Measurements from ENCODE around the gene YRDC. TPM values are rescaled to one million over a fixed set of nuclear protein-coding genes. Genes with fewer than 3 reads are reported as not detected.

The YRDC gene
- total and polyA plus RNA-seq, 2 experiments from 2014 or later: 12.5 to 22.4 TPM

- Histone ChIP-seq H3K27ac (peak overlapping the region; percentile 19; the same call in 1 of the 2 replicates), H3K9me3 (ENCODE audit: low read depth) (no peaks in the 10 kb centered on the region), H4K20me1 (ENCODE audit: insufficient read depth) (no peaks in the 10 kb centered on the region), H3K4me2 (ENCODE audit: unreplicated experiment) (no peak overlapping the region), H3K79me2 (ENCODE audit: insufficient read depth) (peaks cover 100% of the 10 kb centered on the region), H3K9me2 (ENCODE audit: insufficient read depth) (no peaks in the 10 kb centered on the region), H3K4me1 (ENCODE audit: insufficient read depth) (peaks cover 15% of the 10 kb centered on the region), H3K36me3 (ENCODE audit: low read depth) (peaks cover 15% of the 10 kb centered on the region), H3K4me3 (no peak overlapping the region), H3F3A (ENCODE audit: insufficient read depth) (peaks cover 20% of the 10 kb centered on the region), H3K27me3 (replicated peaks; ENCODE audit: insufficient read depth) (no peaks in the 10 kb centered on the region), H2AFZ (no peak overlapping the region), H3K9ac (no peak overlapping the region)
- in situ Hi-C loops (cut with MboI): no loop called here
- DNase-seq: no peak
- TF ChIP-seq EZH2 (IDR thresholded peaks at IDR 0.05; ENCODE audit: insufficient read depth, poor library complexity, severe bottlenecking): no peak
- no peak for TF ChIP-seq EZH2phosphoT487 (IDR thresholded peaks at IDR 0.05; ENCODE audit: insufficient read depth, low read depth)
These were observed 43.3 kb upstream of the YRDC start for GRCh38 chr1:37851262-37851661.

GRCh38 chr1:37850352-37850955 is 42.4 kb upstream of the YRDC start:
- peaks cover 14% of the 10 kb centered on the region for H3K36me3 ChIP-seq (ENCODE audit: low read depth)
- no peak overlapping the region for H3K4me2 ChIP-seq (ENCODE audit: unreplicated experiment)
- H3K9ac ChIP-seq: no peak overlapping the region
- 94 to 97% methylated on average over 6 of the region's 6 CpGs for WGBS, 2 experiments (ENCODE audit: low coverage in 1 of 2, low lambda C conversion rate in 2 of 2, missing lambda C conversion rate in 2 of 2)
- peaks cover 20% of the 10 kb centered on the region for H3F3A ChIP-seq (ENCODE audit: insufficient read depth)
- H4K20me1 ChIP-seq (ENCODE audit: insufficient read depth): no peaks in the 10 kb centered on the region
- H3K79me2 ChIP-seq (ENCODE audit: insufficient read depth): peaks cover 100% of the 10 kb centered on the region
- no peak overlapping the region for H2AFZ ChIP-seq
- H3K27ac ChIP-seq: no peak overlapping the region
- H3K4me1 ChIP-seq (ENCODE audit: insufficient read depth): peaks cover 15% of the 10 kb centered on the region
- H3K9me2 ChIP-seq (ENCODE audit: insufficient read depth): no peaks in the 10 kb centered on the region
- in situ Hi-C loops (cut with MboI): no loop called here
- no peak for TF ChIP-seq EZH2 (IDR thresholded peaks at IDR 0.05; ENCODE audit: insufficient read depth, poor library complexity, severe bottlenecking)
- no peak for TF ChIP-seq EZH2phosphoT487 (IDR thresholded peaks at IDR 0.05; ENCODE audit: insufficient read depth, low read depth)
- no peak for DNase-seq
- H3K9me3 ChIP-seq (ENCODE audit: low read depth): no peaks in the 10 kb centered on the region
- H3K27me3 ChIP-seq (replicated peaks; ENCODE audit: insufficient read depth): no peaks in the 10 kb centered on the region
- no peak overlapping the region for H3K4me3 ChIP-seq

DNA sequence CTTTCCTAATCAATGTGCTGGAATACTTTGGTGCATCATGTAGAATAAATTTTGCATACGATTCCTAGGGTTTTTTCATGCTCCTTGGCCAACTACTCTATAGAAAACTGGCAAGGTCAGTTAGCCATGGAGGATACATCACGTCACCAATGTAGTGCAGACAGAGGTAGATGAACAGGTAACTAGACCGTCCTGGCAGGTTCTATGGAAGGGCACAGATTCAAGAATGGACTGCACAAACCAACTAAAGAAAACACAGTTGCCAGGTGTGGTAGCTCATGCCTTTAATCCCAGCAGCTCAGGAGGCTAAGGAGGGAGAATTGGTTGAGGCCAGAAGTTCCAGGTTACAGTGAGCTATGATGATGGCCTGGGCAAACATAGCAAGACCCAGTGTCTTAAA is 41.5 kb upstream of the YRDC start:
- Histone ChIP-seq H4K20me1 (ENCODE audit: insufficient read depth) (no peaks in the 10 kb centered on the region), H3K9ac (no peak overlapping the region), H3K9me3 (ENCODE audit: low read depth) (no peaks in the 10 kb centered on the region), H2AFZ (no peak overlapping the region), H3K27me3 (replicated peaks; ENCODE audit: insufficient read depth) (no peaks in the 10 kb centered on the region), H3K9me2 (ENCODE audit: insufficient read depth) (no peaks in the 10 kb centered on the region), H3K79me2 (ENCODE audit: insufficient read depth) (peaks cover 100% of the 10 kb centered on the region), H3K4me3 (no peak overlapping the region), H3K4me2 (ENCODE audit: unreplicated experiment) (no peak overlapping the region), H3K27ac (no peak overlapping the region), H3F3A (ENCODE audit: insufficient read depth) (peaks cover 20% of the 10 kb centered on the region), H3K36me3 (ENCODE audit: low read depth) (peaks cover 9% of the 10 kb centered on the region), H3K4me1 (ENCODE audit: insufficient read depth) (peaks cover 15% of the 10 kb centered on the region)
- in situ Hi-C loops (cut with MboI): no loop called here
- WGBS, 2 experiments (ENCODE audit: low coverage in 1 of 2, low lambda C conversion rate in 2 of 2, missing lambda C conversion rate in 2 of 2): 96% methylated on average over 3 of the region's 3 CpGs
- TF ChIP-seq EZH2 (IDR thresholded peaks at IDR 0.05; ENCODE audit: insufficient read depth, poor library complexity, severe bottlenecking) (no peak), EZH2phosphoT487 (IDR thresholded peaks at IDR 0.05; ENCODE audit: insufficient read depth, low read depth) (no peak)
- no peak for DNase-seq

GRCh38 chr1:37846647-37847339 is 38.8 kb upstream of the YRDC start:
- H3K79me2 ChIP-seq (ENCODE audit: insufficient read depth): peaks cover 99% of the 10 kb centered on the region
- peaks cover 13% of the 10 kb centered on the region for H3K36me3 ChIP-seq (ENCODE audit: low read depth)
- H3K4me1 ChIP-seq (ENCODE audit: insufficient read depth): peaks cover 10% of the 10 kb centered on the region
- H3K9me3 ChIP-seq (ENCODE audit: low read depth): no peaks in the 10 kb centered on the region
- H3K27ac ChIP-seq: no peak overlapping the region
- H3K27me3 ChIP-seq (replicated peaks; ENCODE audit: insufficient read depth): no peaks in the 10 kb centered on the region
- H3K4me3 ChIP-seq: no peak overlapping the region
- H3F3A ChIP-seq (ENCODE audit: insufficient read depth): peaks cover 11% of the 10 kb centered on the region
- no peaks in the 10 kb centered on the region for H4K20me1 ChIP-seq (ENCODE audit: insufficient read depth)
- no peak overlapping the region for H3K4me2 ChIP-seq (ENCODE audit: unreplicated experiment)
- TF ChIP-seq EZH2 (IDR thresholded peaks at IDR 0.05; ENCODE audit: insufficient read depth, poor library complexity, severe bottlenecking) (no peak), EZH2phosphoT487 (IDR thresholded peaks at IDR 0.05; ENCODE audit: insufficient read depth, low read depth) (no peak)
- in situ Hi-C loops (cut with MboI): no loop called here
- no peak overlapping the region for H3K9ac ChIP-seq
- DNase-seq: no peak
- H2AFZ ChIP-seq: no peak overlapping the region
- WGBS, 2 experiments (ENCODE audit: low coverage in 1 of 2, low lambda C conversion rate in 2 of 2, missing lambda C conversion rate in 2 of 2): 84 to 85% methylated on average over 4 of the region's 4 CpGs
- H3K9me2 ChIP-seq (ENCODE audit: insufficient read depth): no peaks in the 10 kb centered on the region

Data from GM23248 (cell line).